ENCODE measurements around the gene TMEM18.

DNA sequence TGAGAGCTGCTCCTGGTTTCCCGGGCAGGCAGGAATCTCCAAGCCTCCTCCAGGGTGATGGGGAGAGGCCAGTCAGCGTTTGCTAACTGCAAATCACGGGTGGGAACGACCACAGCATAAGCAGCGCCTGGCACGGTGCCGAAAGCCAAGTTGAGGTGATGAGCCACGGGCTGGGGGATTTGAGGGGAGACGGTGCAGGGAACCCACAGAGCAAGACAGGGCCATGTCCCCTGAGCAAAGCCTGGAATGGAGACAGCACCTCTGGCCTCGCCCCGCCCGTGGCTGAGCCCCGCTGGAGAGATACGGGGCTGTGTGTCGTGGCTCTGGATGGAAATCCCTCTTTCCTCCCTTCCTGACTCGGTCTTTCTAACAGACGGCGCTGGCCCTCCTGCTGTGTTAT is 31.5 kb upstream of the TMEM18 start:
- TF ChIP-seq, protein P1, sequence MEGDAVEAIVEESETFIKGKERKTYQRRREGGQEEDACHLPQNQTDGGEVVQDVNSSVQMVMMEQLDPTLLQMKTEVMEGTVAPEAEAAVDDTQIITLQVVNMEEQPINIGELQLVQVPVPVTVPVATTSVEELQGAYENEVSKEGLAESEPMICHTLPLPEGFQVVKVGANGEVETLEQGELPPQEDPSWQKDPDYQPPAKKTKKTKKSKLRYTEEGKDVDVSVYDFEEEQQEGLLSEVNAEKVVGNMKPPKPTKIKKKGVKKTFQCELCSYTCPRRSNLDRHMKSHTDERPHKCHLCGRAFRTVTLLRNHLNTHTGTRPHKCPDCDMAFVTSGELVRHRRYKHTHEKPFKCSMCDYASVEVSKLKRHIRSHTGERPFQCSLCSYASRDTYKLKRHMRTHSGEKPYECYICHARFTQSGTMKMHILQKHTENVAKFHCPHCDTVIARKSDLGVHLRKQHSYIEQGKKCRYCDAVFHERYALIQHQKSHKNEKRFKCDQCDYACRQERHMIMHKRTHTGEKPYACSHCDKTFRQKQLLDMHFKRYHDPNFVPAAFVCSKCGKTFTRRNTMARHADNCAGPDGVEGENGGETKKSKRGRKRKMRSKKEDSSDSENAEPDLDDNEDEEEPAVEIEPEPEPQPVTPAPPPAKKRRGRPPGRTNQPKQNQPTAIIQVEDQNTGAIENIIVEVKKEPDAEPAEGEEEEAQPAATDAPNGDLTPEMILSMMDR (IDR thresholded peaks at IDR 0.05), result no peak
- TF ChIP-seq EP300 (IDR thresholded peaks at IDR 0.05; ENCODE audit: low read depth), result no peak

All from transverse colon (tissue), 3 donors.